Vagina (tissue), 2 donors: Measurements from ENCODE around the gene TRPM4.

Experiments used
- POLR2A ChIP-seq, 2 donors: fragments of 450-650 bp; IDR thresholded peaks; one replicate each; pipeline ENCODE4 v1.6.1; 2017; ENCODE audit warnings: antibody characterized with exemption in 2 of 2, mild to moderate bottlenecking in 2 of 2, moderate library complexity in 2 of 2
- POLR2AphosphoS5 ChIP-seq, 2 donors: sonication (generic); formaldehyde crosslinking; IDR thresholded peaks; one replicate each; pipeline ENCODE4 v1.9.0; 2017; ENCODE audit warnings: antibody characterized with exemption in 2 of 2, mild to moderate bottlenecking in 2 of 2, low read depth in 1 of 2; ENCODE audit not compliant: insufficient read depth in 1 of 2
- TF ChIP-seq, protein P1 (sequence below), 3 experiments: fragments of 450-650 bp in 2 of 3; fragments of 200-600 bp in 1 of 3; sonication (generic) in 1 of 3; IDR thresholded peaks; one replicate each; pipeline ENCODE4 v1.5.1; 2017 to 2019; ENCODE audit warnings: antibody characterized with exemption in 3 of 3, mild to moderate bottlenecking in 2 of 3, moderate library complexity in 2 of 3

DNA sequence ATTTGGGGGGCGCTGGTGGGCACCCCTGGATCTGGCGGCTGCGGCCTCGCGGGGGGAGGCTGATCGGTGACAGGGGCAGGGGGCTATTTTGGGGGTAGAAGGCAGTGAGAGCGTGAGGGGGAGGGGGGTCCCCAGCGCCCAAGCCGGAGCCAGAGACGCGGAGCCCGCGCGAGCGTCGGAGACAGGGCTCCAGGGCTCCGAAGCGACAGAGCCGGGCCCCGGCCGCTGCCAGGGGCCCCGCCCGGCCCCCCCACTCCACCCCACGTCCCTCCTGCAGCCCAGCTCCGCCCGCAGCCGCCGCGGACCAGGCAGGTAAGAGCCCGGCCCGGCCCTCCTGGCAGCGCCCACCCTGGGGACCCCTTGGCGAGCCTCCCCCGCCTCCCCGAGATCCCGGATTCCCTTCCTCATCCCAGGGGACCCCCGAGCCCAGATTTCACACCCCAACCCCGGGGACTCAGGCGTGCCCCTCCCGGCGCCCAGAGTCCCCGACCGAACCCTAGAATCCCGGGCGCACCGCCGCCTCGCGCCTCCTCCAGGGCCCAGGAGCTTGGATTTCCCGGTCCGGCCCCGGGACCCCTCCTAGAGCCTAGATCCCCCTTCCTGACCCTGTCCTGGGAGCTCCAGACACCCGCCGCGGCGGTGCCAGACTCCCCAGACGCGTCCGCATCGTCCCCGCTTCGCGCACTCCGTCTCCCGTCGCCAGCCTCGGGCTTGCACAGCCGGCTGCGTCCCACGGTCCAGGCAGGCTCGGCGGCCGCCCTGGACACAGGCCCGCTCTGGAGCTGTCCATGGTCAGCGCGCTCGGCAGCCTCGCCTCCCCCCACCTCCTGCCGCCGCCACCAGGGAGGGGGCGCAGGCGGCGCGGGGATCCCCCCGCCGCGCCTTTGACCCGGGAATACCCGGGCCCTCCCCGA, 37.9 kb upstream of the TRPM4 start, which contains the start of gene PPFIA3:
- TF ChIP-seq, protein P1, sequence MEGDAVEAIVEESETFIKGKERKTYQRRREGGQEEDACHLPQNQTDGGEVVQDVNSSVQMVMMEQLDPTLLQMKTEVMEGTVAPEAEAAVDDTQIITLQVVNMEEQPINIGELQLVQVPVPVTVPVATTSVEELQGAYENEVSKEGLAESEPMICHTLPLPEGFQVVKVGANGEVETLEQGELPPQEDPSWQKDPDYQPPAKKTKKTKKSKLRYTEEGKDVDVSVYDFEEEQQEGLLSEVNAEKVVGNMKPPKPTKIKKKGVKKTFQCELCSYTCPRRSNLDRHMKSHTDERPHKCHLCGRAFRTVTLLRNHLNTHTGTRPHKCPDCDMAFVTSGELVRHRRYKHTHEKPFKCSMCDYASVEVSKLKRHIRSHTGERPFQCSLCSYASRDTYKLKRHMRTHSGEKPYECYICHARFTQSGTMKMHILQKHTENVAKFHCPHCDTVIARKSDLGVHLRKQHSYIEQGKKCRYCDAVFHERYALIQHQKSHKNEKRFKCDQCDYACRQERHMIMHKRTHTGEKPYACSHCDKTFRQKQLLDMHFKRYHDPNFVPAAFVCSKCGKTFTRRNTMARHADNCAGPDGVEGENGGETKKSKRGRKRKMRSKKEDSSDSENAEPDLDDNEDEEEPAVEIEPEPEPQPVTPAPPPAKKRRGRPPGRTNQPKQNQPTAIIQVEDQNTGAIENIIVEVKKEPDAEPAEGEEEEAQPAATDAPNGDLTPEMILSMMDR (IDR thresholded peaks at IDR 0.05), result no peak
- TF ChIP-seq POLR2A (IDR thresholded peaks at IDR 0.05) (no peak), POLR2AphosphoS5 (IDR thresholded peaks at IDR 0.05; ENCODE audit: insufficient read depth in 1 of 2, low read depth in 1 of 2) (no peak)
